PFSK-1 (cell line): ENCODE results near the gene BAHCC1.

Source experiments
- FOXP2 ChIP-seq: optimal IDR thresholded peaks from 2 replicates; pipeline ENCODE3; 2011; ENCODE audit warnings: borderline replicate concordance, control low read depth, inconsistent platforms; ENCODE audit not compliant: insufficient read depth; ENCODE audit errors: extremely low read length, extremely low read depth
- POLR2AphosphoS5 ChIP-seq: IDR thresholded peaks from 2 replicates; pipeline ENCODE4 v1.6.1; 2012; ENCODE audit warnings: low read depth, mild to moderate bottlenecking, control low read depth, low read length, moderate library complexity
- REST ChIP-seq, 2 experiments: IDR thresholded peaks; 2 replicates each; pipeline versions ENCODE4 v1.6.1 to v1.8.0; 2011 to 2012; ENCODE audit warnings: low read depth in 2 of 2, low read length in 2 of 2, control low read depth in 1 of 2, inconsistent platforms in 1 of 2, mild to moderate bottlenecking in 1 of 2, moderate library complexity in 1 of 2; ENCODE audit not compliant: insufficient read depth in 1 of 2
- SIN3A ChIP-seq: IDR thresholded peaks from 2 replicates; pipeline ENCODE4 v1.6.1; 2012; ENCODE audit warnings: mild to moderate bottlenecking, low read length, moderate library complexity, borderline replicate concordance; ENCODE audit not compliant: insufficient read depth
- TAF1 ChIP-seq: IDR thresholded peaks from 2 replicates; pipeline ENCODE4 v1.6.1; 2012; ENCODE audit warnings: low read length, control low read depth, borderline replicate concordance; ENCODE audit not compliant: insufficient read depth

The BAHCC1 gene

GRCh38 chr17:81409190-81409935, 14.1 kb downstream of the BAHCC1 start:
- no peak for TF ChIP-seq POLR2AphosphoS5
- TF ChIP-seq REST (IDR thresholded peaks at IDR 0.05; ENCODE audit: insufficient read depth in 1 of 2, low read depth in 2 of 2, low read length in 2 of 2), result no peak

- TF ChIP-seq FOXP2 (no peak), POLR2AphosphoS5 (no peak), REST (IDR thresholded peaks at IDR 0.05; ENCODE audit: insufficient read depth in 1 of 2, low read depth in 2 of 2, low read length in 2 of 2) (no peak), SIN3A (no peak), TAF1 (no peak)
Measured at GRCh38 chr17:81410852-81411251, 15.6 kb downstream of the BAHCC1 start.

GRCh38 chr17:81411305-81411704, 16.0 kb downstream of the BAHCC1 start:
- TF ChIP-seq TAF1 (no peak), FOXP2 (no peak), SIN3A (no peak), POLR2AphosphoS5 (no peak), REST (IDR thresholded peaks at IDR 0.05; ENCODE audit: insufficient read depth in 1 of 2, low read depth in 2 of 2, low read length in 2 of 2) (no peak)

- TF ChIP-seq FOXP2 (peak; percentile 43), SIN3A (no peak)
Measured at GRCh38 chr17:81412490-81413093, 17.3 kb downstream of the BAHCC1 start.

- TF ChIP-seq REST (IDR thresholded peaks at IDR 0.05; ENCODE audit: insufficient read depth in 1 of 2, low read depth in 2 of 2, low read length in 2 of 2) (no peak), SIN3A (no peak), FOXP2 (no peak), TAF1 (no peak), POLR2AphosphoS5 (no peak)
Measured at GRCh38 chr17:81413497-81414135, 18.4 kb downstream of the BAHCC1 start.
